Stimulated activated CD4-positive, alpha-beta T cell treated with anti-CD3 and anti-CD28 coated beads, Interleukin-1b, Interleukin-23, amount 100 ng/mL, for 48 hours (primary cell): ENCODE data around the gene WBP11.
A peak's percentile ranks its signal among the peaks of the same experiment; 100 is the strongest.
"Not testable (repeated sequence)": the region's sequence is repeated elsewhere in the genome, so short reads cannot be mapped to it uniquely, and the experiment has no call there.

Experiments used
- DNase-seq: peaks from one replicate; pipeline ENCODE4 v3.0.0-alpha.2; 2020

Gene WBP11

DNA sequence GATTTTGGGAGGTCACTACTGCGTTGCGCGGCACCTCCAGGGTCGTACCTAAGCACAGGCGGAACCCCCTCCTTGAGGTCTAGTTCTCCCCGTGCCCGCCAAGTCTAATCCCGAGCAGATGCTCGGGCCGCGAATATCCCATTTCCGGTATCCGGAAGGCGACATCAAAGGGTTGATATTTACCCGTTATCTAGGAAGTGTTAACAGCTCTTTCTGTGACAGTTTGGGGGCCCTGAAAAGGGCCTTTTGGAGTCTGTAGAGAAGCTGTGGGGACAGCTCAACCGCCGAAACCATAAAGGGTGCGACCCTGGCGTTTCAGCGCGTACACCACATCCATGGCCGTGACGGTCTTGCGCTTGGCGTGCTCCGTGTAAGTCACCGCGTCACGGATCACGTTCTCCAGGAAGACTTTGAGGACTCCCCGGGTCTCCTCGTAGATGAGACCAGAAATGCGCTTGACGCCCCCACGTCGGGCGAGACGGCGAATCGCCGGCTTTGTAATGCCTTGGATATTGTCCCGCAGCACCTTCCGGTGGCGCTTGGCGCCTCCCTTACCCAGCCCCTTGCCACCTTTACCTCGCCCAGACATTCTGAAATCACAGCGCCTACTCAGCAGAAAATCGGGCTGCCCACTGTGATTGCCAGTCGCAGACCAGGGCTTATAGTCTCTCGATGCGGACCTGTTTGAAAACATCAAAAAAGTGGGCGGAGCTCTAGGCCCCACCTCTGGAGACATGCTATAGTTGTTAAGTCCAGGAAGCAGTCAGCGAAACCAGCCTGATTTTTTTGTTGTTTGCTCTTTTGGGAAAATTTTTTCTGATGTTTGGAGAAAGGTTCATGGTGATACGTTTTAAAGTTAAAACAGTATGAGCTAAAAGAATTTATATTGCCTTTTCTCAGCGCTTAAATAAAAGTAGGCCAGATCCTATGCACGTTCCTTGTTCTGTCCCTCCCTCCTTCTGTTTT is 32.5 kb downstream of the WBP11 start:
- DNase-seq: peak; percentile 95

DNA sequence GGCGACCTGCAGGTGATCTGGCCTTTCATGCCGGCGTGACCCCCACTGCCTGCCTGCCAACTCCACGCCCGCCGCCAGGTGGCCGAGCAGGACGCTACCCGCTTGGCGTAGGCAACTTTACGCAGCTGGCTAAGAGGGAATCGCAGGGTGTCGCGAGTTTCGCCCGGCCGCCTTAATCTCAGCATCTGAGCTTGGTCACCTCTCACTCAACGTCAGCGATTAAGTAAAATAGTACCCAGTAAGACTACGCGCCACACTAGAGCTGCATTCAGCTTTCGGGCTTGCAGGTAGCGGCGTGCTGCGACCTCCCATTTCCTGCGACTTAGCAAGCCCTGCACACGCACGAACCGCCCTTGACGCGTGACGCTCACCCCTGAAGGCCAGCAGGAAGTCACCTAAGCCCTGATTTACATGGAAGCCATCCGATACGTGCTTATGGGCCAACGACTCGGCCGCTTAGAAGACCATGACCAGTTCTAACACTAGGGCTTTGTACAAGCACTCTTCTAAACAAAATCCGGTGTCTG is 33.2 kb downstream of the WBP11 start:
- DNase-seq: peak; percentile 92

DNA sequence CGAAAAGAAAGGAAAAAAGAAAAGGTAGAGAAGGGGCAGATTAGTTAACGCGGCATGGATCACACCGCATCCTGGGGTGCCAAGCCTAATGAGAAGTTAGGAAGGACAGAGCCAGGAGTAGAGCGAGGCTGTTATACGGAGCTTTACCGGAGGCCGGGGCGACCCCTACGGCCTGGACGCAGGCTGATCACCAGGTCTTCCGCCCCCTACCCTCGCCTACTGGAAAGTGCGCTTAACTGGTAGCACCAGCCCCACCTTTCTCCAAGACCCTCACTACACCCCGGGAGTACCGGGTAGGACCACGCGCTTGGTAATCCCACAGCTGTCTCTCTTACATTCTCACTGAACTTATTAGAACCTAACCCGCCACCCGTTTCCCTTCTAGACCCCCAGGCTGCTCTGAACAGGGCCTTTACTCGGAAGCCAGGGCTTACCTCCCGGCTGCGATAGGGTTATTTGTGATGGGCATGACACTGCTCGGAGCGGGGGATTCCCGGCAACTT is 33.8 kb downstream of the WBP11 start:
- DNase-seq: no peak

DNA sequence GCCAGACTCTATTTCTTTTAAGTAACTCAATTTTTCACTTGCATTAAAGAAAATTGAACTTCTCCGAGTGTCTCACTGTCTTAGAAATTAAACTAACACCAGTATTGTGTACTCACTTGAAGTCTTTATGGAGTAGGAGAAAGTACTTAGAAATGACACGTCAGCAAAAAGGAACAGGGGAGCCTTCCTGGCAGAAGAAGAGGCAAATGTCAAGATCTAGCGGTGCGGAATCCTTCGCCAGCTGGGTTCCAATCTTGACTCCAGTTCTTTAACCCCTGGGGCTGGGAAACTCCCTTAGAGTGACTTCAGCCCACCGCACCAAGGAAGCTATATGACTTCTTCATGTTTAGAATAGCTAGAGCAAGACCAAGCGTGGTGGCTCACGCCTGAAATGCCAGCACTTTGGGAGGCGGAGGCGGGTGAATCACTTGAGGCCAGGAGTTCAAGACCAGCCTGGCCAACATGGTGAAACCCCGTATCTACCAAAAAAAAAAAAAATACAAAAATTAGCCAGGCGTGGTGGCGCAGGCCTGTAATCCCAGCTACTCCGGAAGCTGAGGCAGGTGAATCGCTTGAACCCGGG is 34.4 kb downstream of the WBP11 start:
- peak; percentile 66 for DNase-seq

DNA sequence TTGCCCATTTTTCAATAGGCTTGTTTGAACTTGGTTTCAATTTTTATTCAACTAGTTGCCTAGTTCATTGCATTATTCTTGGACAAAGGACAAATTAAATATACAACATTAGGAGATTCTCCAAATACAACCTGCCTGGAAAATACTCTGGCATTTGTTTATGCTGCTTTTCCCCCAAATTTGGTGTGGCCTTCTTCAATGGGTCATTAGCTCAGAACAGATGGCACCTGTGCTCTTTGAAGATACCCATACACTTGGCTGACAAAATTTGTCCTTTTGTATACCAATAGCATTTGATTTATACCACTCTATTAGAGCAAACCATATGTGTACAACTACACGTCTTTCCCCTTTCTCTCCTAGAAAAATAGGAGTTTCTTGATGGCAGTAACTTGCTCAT is 35.7 kb downstream of the WBP11 start:
- DNase-seq: no peak

DNA sequence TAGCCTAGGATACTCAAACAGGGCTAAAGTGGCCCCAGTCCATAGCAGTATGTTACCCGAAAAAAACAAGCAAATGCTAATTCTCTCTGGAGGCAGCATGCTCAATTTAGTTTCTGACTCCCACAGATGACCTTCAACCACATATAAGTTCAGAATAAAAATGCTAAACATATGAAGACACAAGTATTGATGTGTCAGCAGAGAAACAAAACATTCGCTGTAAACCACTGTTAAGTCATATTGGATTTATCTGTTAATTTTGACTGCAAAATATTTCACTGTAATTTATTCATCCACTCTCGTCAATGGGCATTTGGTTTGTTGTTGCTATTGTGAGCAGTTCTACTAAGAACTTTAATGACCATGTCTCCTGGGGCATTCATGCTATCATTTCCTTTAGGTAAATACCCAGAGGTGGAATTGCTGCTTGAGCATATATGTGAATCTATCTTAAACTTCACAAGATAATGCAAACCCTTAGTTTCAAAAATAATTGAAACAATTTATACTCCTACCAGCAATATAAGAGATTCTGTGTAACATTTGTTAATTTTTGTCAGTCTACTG is 36.5 kb downstream of the WBP11 start:
- no peak for DNase-seq

DNA sequence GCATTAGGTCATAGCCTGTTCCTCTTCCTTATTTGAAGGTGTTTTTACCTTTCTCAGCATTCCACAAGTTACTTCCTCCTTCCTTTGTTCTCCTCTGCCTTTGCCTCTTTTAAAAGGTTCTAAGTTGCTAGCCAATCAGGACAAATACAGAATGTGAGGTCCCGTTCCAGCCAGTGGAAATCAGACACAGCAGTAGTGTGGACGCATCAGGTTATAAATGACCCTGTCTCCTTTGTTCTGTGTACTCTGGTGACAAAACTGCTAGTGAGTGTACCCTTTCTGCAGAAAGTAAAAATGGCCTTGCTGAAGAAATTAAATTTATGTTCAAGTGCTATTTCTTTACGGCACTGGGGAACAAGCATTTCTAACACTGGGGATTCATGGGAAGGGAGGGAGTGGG is 37.3 kb downstream of the WBP11 start:
- DNase-seq: not testable (repeated sequence)

DNA sequence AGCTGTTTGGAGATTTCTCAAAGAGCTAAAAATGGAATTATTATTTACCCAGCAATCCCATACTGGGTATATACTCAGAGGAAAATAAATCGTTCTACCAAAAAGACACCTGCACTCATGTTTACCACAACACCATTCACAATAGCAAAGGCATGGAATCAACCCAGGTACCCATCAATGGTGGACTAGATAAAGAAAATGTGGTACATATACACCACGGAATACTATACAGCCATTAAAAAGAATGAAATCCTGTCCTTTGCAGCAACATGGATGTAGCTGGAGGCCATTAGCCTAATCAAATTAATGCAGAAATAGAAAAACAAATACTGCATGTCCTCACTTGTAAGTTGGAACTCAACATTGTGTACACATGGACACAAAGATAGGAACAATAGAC is 37.9 kb downstream of the WBP11 start:
- no peak for DNase-seq

DNA sequence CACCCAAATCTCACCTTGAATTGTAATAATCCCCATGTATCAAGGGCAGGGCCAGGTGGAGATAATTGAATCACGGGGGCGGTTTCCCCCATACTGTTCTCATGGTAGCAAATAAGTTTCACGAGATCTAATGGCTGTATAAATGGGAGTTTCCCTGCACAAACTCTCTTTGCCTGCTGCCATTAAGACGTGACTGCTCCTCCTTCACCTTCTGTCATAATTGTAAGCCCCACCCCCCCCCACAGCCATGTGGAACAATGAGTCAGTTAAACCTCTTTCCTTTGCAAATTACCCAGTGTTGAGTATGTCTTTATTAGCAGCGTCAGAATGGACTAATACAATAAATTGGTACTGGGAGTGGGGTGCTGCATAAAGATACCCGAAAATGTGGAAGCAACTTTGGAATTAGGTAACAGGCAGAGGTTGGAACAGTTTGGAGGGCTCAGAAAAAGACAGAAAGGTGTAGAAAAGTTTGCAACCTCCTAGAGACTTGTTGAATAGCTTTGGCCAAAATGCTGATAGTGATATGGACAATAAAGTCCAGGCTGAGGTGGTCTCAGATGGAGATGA is 43.5 kb downstream of the WBP11 start:
- DNase-seq: not testable (repeated sequence)

DNA sequence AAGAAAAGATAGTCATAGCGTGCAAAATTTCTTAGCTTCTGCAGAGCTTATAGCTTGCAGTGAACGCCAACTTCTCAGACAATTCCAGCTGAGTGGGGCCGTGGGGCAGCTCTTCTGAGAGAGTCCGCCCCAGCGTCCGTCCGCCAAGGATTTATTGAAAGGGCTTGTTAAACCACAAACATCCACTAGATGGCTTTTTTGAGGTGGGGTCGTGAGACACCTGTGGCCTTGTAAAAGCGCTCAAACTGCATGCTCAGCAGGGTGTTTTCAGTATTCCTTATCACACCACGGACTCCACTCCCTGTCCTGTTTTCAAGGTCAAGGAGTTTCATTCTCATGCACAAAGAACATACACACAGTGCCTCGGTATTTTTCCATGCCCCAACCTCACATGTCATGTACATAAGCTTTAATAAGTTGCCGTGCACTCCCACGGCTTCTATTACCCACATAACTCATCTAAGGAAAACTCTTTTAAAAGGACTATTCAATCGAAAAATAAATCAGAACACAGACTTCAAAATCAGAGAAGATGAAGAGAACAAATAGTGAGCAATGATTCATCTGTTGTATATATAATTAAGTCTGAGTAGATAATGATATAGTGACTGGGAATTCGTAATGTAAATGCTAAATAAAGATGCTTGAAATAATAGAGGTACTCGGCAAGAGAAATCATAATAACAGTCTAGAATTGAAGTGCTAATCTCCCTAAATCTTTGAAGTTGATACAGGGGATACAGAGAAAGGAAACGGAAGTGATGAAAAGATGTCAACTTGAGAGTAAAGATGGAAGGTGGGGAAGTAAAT is 46.7 kb downstream of the WBP11 start:
- DNase-seq: no peak

DNA sequence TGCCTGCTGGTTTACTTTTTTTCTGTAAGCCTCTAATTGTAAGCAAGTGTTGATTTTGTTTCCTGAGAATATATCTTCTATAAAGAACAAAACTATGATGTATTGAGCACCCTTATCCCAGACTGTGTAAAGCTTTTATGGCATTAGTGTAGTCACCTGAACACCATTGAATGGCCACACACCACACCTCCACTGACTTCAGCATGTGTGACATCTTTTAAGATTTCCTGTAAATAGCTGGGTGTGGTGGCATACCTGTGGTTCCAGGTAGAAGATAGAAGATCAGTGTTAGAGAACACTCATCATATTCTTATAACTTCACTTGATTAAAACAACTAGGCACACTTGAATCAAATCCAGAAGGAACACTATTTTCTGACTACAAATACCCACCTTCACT is 51.3 kb downstream of the WBP11 start:
- no peak for DNase-seq

DNA sequence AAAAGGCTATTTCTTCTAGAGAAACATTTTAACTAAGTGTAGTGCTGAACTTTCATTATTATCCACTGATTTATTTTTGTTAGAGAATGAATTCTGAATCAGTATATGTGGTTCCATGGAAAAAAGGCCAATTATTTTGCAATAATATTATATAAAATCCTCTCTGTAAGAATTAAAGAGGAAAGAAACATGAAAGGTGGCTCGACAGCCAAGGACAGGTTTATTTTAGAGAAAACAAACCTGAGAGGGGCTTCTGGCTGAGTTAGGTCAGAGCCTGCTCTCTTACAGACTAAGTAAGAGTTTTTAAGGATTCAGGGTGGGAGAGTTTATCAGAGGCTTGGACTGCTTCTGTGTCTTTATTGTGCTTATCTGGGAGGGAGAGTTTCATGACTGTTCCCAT is 60.2 kb downstream of the WBP11 start:
- no peak for DNase-seq

DNA sequence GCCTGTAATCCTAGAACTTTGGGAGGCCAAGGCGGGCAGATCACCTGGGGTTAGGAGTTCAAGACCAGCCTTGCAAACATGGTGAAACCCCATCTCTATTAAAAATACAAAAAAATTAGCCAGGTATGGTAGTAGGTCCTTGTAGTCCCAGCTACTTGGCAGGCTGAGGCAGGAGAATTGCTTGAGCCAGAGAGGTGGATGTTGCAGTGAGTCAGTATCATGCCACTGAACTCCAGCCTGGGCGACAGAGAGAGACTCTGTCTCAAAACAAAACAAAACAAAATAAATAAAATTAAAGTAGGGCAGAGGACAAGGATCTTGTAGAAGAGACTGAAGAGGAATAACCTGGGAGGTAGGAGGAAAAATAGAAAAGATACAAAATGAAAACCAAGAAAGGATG is 61.3 kb downstream of the WBP11 start:
- no peak for DNase-seq

DNA sequence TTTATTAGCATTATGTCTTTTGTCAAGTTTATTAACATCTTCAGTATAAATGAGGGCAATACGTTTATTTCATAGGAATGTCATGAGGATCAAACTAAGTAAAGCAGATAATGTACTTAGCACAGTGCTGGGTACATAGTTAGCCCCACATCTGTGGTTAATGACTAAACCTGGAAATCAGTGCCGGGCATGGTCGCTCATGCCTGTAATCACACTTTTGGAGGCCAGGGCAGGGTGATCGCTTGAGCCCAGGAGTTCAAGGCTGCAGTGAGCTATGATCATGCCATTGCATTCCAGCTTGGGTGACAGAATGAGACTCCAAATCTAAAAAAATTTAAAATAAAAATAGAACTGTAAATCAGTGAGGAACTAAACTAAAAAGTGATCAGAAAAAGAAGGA is 62.1 kb downstream of the WBP11 start:
- no peak for DNase-seq

DNA sequence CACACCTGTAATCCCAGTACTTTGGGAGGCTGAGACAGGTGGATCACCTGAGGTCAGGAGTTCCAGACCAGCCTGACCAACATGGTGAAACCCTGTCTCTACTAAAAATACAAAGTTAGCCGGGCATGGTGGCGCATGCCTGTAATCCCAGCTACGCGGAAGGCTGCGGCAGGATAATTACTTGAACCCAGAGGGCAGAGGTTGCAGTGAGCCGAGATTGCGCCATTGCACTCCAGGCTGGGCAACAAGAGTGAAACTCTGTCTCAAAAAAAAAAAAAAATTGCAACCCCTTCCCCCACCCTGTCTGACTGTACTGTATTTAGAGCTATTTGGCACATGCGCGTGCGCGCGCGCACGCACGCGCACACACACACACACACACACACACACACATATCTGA is 66.8 kb downstream of the WBP11 start:
- DNase-seq: not testable (repeated sequence)
